Measurements from ENCODE around the gene KDM2B. TPM values are rescaled to one million over a fixed set of nuclear protein-coding genes. Genes with fewer than 3 reads are reported as not detected.

Gene KDM2B
- total RNA-seq, 1 experiment from 2014 or later, result 15.5 TPM

GRCh38 chr12:121575952-121576625 lies 4.7 kb downstream of the KDM2B start:
- ChIA-PET CTCF (interaction anchor here (0.6 to 2.7 kb wide), 3 partner anchors 23 to 1398 kb away, joined by 3 to 11 read pairs (median 4); no protein-coding TSS in a partner anchor), POLR2A (no interaction called here)
- H3K9me3 Mint-ChIP-seq (ENCODE audit: unreplicated experiment), result no peaks in the 10 kb centered on the region
- no peak for DNase-seq (ENCODE audit: unreplicated experiment)
- no TSS peak for BruUV-seq (replicated peaks)
- intact Hi-C loops (cut with micrococcal nuclease), result no loop called here
- TF ChIP-seq, protein P1, sequence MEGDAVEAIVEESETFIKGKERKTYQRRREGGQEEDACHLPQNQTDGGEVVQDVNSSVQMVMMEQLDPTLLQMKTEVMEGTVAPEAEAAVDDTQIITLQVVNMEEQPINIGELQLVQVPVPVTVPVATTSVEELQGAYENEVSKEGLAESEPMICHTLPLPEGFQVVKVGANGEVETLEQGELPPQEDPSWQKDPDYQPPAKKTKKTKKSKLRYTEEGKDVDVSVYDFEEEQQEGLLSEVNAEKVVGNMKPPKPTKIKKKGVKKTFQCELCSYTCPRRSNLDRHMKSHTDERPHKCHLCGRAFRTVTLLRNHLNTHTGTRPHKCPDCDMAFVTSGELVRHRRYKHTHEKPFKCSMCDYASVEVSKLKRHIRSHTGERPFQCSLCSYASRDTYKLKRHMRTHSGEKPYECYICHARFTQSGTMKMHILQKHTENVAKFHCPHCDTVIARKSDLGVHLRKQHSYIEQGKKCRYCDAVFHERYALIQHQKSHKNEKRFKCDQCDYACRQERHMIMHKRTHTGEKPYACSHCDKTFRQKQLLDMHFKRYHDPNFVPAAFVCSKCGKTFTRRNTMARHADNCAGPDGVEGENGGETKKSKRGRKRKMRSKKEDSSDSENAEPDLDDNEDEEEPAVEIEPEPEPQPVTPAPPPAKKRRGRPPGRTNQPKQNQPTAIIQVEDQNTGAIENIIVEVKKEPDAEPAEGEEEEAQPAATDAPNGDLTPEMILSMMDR (IDR thresholded peaks at IDR 0.05; ENCODE audit: unreplicated experiment), result no peak
- no peak overlapping the region for H3K4me3 Mint-ChIP-seq (ENCODE audit: unreplicated experiment)
- H3K4me1 Mint-ChIP-seq (ENCODE audit: insufficient read depth, unreplicated experiment), result no peaks in the 10 kb centered on the region
- peaks cover 12% of the 10 kb centered on the region for H3K36me3 Mint-ChIP-seq (ENCODE audit: insufficient read depth, unreplicated experiment)
- no peak overlapping the region for H3K27ac Mint-ChIP-seq (ENCODE audit: low read depth, unreplicated experiment)
- no peaks in the 10 kb centered on the region for H3K27me3 Mint-ChIP-seq (ENCODE audit: insufficient read depth, unreplicated experiment)

GRCh38 chr12:121575051-121575450 lies 5.8 kb downstream of the KDM2B start:
- ChIA-PET POLR2A (no interaction called here), CTCF (interaction anchor here (0.6 to 2.7 kb wide), 3 partner anchors 22 to 1399 kb away, joined by 3 to 11 read pairs (median 3); no protein-coding TSS in a partner anchor)
- Mint-ChIP-seq H3K9me3 (ENCODE audit: unreplicated experiment) (no peaks in the 10 kb centered on the region), H3K4me1 (ENCODE audit: insufficient read depth, unreplicated experiment) (no peaks in the 10 kb centered on the region), H3K4me3 (ENCODE audit: unreplicated experiment) (no peak overlapping the region), H3K36me3 (ENCODE audit: insufficient read depth, unreplicated experiment) (peaks cover 12% of the 10 kb centered on the region), H3K27ac (ENCODE audit: low read depth, unreplicated experiment) (no peak overlapping the region), H3K27me3 (ENCODE audit: insufficient read depth, unreplicated experiment) (no peaks in the 10 kb centered on the region)
- DNase-seq (ENCODE audit: unreplicated experiment), result no peak
- TF ChIP-seq, protein P1 (IDR thresholded peaks at IDR 0.05; ENCODE audit: unreplicated experiment), result no peak
- BruUV-seq (replicated peaks), result no TSS peak
- intact Hi-C loops (cut with micrococcal nuclease), result no loop called here

DNA sequence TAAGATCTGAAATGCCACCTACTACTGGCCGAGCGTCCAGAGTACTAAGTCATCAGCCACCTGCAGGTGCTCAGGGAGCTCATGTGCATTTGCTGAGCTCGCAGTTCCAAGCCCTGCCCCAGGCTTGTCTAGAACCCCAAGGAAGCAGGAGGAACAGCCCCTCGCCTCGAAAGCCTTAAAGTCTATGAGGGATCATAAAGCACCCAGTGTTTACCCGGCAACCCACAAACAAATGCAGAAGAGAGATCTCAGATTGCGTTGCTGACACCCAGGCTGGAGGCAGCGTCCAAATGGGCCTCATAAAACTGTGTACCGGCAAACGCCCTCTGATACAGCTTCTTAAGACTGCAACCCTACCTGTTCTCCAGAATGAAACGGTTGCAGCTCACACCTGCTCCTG lies 6.8 kb downstream of the KDM2B start:
- Mint-ChIP-seq H3K27me3 (ENCODE audit: insufficient read depth, unreplicated experiment) (no peaks in the 10 kb centered on the region), H3K4me1 (ENCODE audit: insufficient read depth, unreplicated experiment) (no peaks in the 10 kb centered on the region), H3K36me3 (ENCODE audit: insufficient read depth, unreplicated experiment) (peaks cover 12% of the 10 kb centered on the region), H3K9me3 (ENCODE audit: unreplicated experiment) (no peaks in the 10 kb centered on the region), H3K4me3 (ENCODE audit: unreplicated experiment) (no peak overlapping the region), H3K27ac (ENCODE audit: low read depth, unreplicated experiment) (no peak overlapping the region)
- DNase-seq (ENCODE audit: unreplicated experiment), result no peak
- ChIA-PET CTCF (no interaction called here), POLR2A (interaction anchor here (0.6 kb wide), 1 partner anchor 762 kb away, joined by 3 read pairs; no protein-coding TSS in a partner anchor)
- TF ChIP-seq, protein P1 (IDR thresholded peaks at IDR 0.05; ENCODE audit: unreplicated experiment), result no peak
- intact Hi-C loops (cut with micrococcal nuclease), result no loop called here
- no TSS peak for BruUV-seq (replicated peaks)

GRCh38 chr12:121571920-121572319 lies 8.9 kb downstream of the KDM2B start:
- Mint-ChIP-seq H3K4me3 (ENCODE audit: unreplicated experiment) (no peak overlapping the region), H3K4me1 (ENCODE audit: insufficient read depth, unreplicated experiment) (no peaks in the 10 kb centered on the region), H3K27me3 (ENCODE audit: insufficient read depth, unreplicated experiment) (no peaks in the 10 kb centered on the region), H3K27ac (ENCODE audit: low read depth, unreplicated experiment) (no peak overlapping the region), H3K9me3 (ENCODE audit: unreplicated experiment) (no peaks in the 10 kb centered on the region), H3K36me3 (ENCODE audit: insufficient read depth, unreplicated experiment) (peaks cover 12% of the 10 kb centered on the region)
- TF ChIP-seq, protein P1 (IDR thresholded peaks at IDR 0.05; ENCODE audit: unreplicated experiment), result no peak
- ChIA-PET CTCF (interaction anchor here (0.6 to 0.7 kb wide), 3 partner anchors 13 to 69 kb away, joined by 3 to 6 read pairs (median 6); no protein-coding TSS in a partner anchor), POLR2A (no interaction called here)
- BruUV-seq (replicated peaks), result no TSS peak
- intact Hi-C loops (cut with micrococcal nuclease), result no loop called here
- DNase-seq (ENCODE audit: unreplicated experiment), result no peak
